Neural cell (in vitro differentiated cells): ENCODE measurements around the gene PTOV1.

Experiments
- CTCF ChIP-seq: fragments of 450-650 bp; IDR thresholded peaks from 2 replicates; pipeline ENCODE4 v1.5.1; 2014; ENCODE audit warnings: antibody characterized with exemption, mild to moderate bottlenecking, moderate library complexity; ENCODE audit not compliant: poor library complexity, severe bottlenecking
- EP300 ChIP-seq: fragments of 450-650 bp; conservative IDR thresholded peaks from 2 replicates; pipeline ENCODE4 v1.6.1; 2014; ENCODE audit warnings: antibody characterized with exemption, mild to moderate bottlenecking, moderate library complexity; ENCODE audit not compliant: poor library complexity, severe bottlenecking
- POLR2AphosphoS5 ChIP-seq: IDR thresholded peaks from 2 replicates; pipeline ENCODE4 v1.6.1; 2012
- RAD21 ChIP-seq: fragments of 450-650 bp; conservative IDR thresholded peaks from 2 replicates; pipeline ENCODE4 v1.6.1; 2014; ENCODE audit warnings: antibody characterized with exemption, mild to moderate bottlenecking, moderate library complexity
- TF ChIP-seq, protein P1 (sequence below): IDR thresholded peaks from 2 replicates; pipeline ENCODE4 v1.6.1; 2012; ENCODE audit warnings: borderline replicate concordance

DNA sequence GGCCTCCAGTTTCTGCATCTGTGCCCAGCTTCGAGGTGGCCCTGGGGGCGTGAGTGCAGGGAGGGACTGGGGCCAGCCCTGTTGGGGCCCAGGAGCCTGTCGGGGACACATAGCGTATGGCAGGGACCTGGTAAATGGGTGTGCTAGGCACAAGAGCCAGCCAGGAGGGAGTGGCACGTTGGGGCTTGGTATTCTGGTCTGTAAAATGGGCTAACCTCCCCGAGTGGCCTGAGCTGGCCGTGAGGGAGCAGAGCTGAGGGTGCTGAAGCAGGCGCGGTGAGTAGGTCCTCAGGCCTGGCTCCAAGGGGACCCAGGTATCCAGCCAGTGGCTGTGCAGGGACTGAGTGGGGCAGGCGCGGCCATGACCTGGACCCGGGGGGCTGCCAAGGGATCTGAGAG lies 4.3 kb downstream of the PTOV1 start:
- TF ChIP-seq, protein P1, sequence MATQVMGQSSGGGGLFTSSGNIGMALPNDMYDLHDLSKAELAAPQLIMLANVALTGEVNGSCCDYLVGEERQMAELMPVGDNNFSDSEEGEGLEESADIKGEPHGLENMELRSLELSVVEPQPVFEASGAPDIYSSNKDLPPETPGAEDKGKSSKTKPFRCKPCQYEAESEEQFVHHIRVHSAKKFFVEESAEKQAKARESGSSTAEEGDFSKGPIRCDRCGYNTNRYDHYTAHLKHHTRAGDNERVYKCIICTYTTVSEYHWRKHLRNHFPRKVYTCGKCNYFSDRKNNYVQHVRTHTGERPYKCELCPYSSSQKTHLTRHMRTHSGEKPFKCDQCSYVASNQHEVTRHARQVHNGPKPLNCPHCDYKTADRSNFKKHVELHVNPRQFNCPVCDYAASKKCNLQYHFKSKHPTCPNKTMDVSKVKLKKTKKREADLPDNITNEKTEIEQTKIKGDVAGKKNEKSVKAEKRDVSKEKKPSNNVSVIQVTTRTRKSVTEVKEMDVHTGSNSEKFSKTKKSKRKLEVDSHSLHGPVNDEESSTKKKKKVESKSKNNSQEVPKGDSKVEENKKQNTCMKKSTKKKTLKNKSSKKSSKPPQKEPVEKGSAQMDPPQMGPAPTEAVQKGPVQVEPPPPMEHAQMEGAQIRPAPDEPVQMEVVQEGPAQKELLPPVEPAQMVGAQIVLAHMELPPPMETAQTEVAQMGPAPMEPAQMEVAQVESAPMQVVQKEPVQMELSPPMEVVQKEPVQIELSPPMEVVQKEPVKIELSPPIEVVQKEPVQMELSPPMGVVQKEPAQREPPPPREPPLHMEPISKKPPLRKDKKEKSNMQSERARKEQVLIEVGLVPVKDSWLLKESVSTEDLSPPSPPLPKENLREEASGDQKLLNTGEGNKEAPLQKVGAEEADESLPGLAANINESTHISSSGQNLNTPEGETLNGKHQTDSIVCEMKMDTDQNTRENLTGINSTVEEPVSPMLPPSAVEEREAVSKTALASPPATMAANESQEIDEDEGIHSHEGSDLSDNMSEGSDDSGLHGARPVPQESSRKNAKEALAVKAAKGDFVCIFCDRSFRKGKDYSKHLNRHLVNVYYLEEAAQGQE: no peak
- TF ChIP-seq CTCF (no peak), EP300 (no peak), POLR2AphosphoS5 (no peak), RAD21 (no peak)
